GM12878 (cell line): Measurements from ENCODE around the gene ANKRD17. TPM values are rescaled to one million over a fixed set of nuclear protein-coding genes. Genes with fewer than 3 reads are reported as not detected.
A peak's percentile ranks its signal among the peaks of the same experiment; 100 is the strongest.

Source experiments
- ATAC-seq: fragments of 200-7000 bp; cut with Tn5 transposase; 3 replicates; pipeline ENCODE4 v1.9.1; 2020; ENCODE audit warnings: mild to moderate bottlenecking, moderate library complexity
- BruUV-seq: library from RNA; stranded (reverse); fragments of 400-500 nt; replicated peaks from 2 replicates; lab custom pipeline; 2021; lab: Mats Ljungman, UMichigan
- CTCF ChIA-PET: fragments of 300-600 bp; sonication (Branson Sonifier 250); formaldehyde crosslinking; extraction: SDS; loops from one replicate; lab custom pipeline; 2021; ENCODE audit warnings: inconsistent platforms; lab: Yijun Ruan, JAX
- POLR2A ChIA-PET: fragments of 350-600 bp; formaldehyde crosslinking; extraction: SDS; loops from one replicate; lab custom pipeline; 2021; ENCODE audit warnings: inconsistent platforms; lab: Charles Lee
- RAD21 ChIA-PET: fragments of 300-600 bp; sonication (Branson Sonifier 250); formaldehyde crosslinking; loops from one replicate; lab custom pipeline; 2023; ENCODE audit warnings: antibody characterized with exemption; ENCODE audit not compliant: unreplicated experiment; lab: Charles Lee
- SMC1A ChIA-PET: fragments of 300-600 bp; sonication (Branson Sonifier 250); formaldehyde crosslinking; loops from one replicate; lab custom pipeline; 2023; ENCODE audit not compliant: unreplicated experiment, uncharacterized antibody; lab: Charles Lee
- DNase-seq: peaks from one replicate; pipeline ENCODE4 v3.0.0-alpha.2; 2011; ENCODE audit warnings: low read depth, low spot score
- FAIRE-seq: peaks from 3 replicates; lab custom pipeline; 2011; peaks lifted over from hg19 to GRCh38; lab: Jason Lieb, UNC
- H2AFZ ChIP-seq: 2 replicates; pipeline ENCODE4 v1.6.0; 2011; ENCODE audit warnings: low read depth, low read length, control low read depth; ENCODE audit not compliant: control insufficient read depth
- H3K27ac ChIP-seq: 2 replicates; pipeline ENCODE4 v1.5.1; 2011; ENCODE audit warnings: control low read depth; ENCODE audit not compliant: control insufficient read depth, insufficient read depth
- H3K27me3 ChIP-seq, 2 experiments: replicated peaks in 1 of 2; 2 replicates each; pipeline versions ENCODE4 v1.6.0 to v1.6.1; 2011; ENCODE audit warnings: low read length in 1 of 2; ENCODE audit not compliant: control insufficient read depth in 2 of 2, insufficient read depth in 2 of 2
- H3K36me3 ChIP-seq, 2 experiments: 2 replicates each; pipeline ENCODE4 v1.5.1; 2011; ENCODE audit warnings: low read length in 1 of 2; ENCODE audit not compliant: control insufficient read depth in 2 of 2, insufficient read depth in 2 of 2
- H3K4me1 ChIP-seq: 2 replicates; pipeline ENCODE4 v1.6.1; 2011; ENCODE audit warnings: mild to moderate bottlenecking, low read length, moderate library complexity, mixed read lengths; ENCODE audit not compliant: control insufficient read depth, insufficient read depth
- H3K4me2 ChIP-seq: 2 replicates; pipeline ENCODE4 v1.6.0; 2011; ENCODE audit warnings: control low read depth; ENCODE audit not compliant: control insufficient read depth, insufficient read depth
- H3K4me3 ChIP-seq: fragments of 200-600 bp; sonication (generic); 2 replicates; pipeline ENCODE4 v1.5.1; 2016
- H3K79me2 ChIP-seq: 2 replicates; pipeline ENCODE4 v1.6.0; 2011; ENCODE audit warnings: low read length; ENCODE audit not compliant: control insufficient read depth, insufficient read depth
- H3K9ac ChIP-seq: 2 replicates; pipeline ENCODE4 v1.8.0; 2011; ENCODE audit warnings: low read length, control low read depth, mixed read lengths; ENCODE audit not compliant: control insufficient read depth, insufficient read depth
- H3K9me3 ChIP-seq: replicated peaks from 3 replicates; pipeline ENCODE4 v1.5.1; 2011; ENCODE audit warnings: mild to moderate bottlenecking, low read length; ENCODE audit not compliant: control insufficient read depth, insufficient read depth
- H4K20me1 ChIP-seq: 2 replicates; pipeline ENCODE4 v1.6.0; 2011; ENCODE audit not compliant: control insufficient read depth, insufficient read depth
- CEBPZ ChIP-seq: fragments of 150-350 bp; IDR thresholded peaks from 2 replicates; pipeline ENCODE4 v1.6.1; 2016; ENCODE audit warnings: low read depth, low read length
- CTCF ChIP-seq, 3 experiments: IDR thresholded peaks in 2 of 3; conservative IDR thresholded peaks in 1 of 3; 2 replicates each; pipeline ENCODE4 v1.5.1; 2011; ENCODE audit warnings: low read depth in 3 of 3, low read length in 3 of 3, mild to moderate bottlenecking in 3 of 3, control low read depth in 2 of 3, moderate library complexity in 2 of 3, inconsistent platforms in 1 of 3, mixed read lengths in 1 of 3; ENCODE audit not compliant: control insufficient read depth in 2 of 3, insufficient read depth in 1 of 3; ENCODE audit errors: extremely low read depth in 1 of 3
- EGR1 ChIP-seq, 2 experiments: IDR thresholded peaks; 1 replicate in 1 of 2; 2 replicates in 1 of 2; pipeline ENCODE4 v1.6.1; 2011 to 2012; ENCODE audit warnings: low read depth in 2 of 2, low read length in 2 of 2, borderline replicate concordance in 1 of 2, mild to moderate bottlenecking in 1 of 2, moderate library complexity in 1 of 2
- ETV6 ChIP-seq, 2 experiments: fragments of 450-650 bp in 1 of 2; IDR thresholded peaks in 1 of 2; conservative IDR thresholded peaks in 1 of 2; 2 replicates each; pipeline ENCODE4 v1.6.1; 2014; ENCODE audit warnings: antibody characterized with exemption in 1 of 2, borderline replicate concordance in 1 of 2, low read depth in 1 of 2, mild to moderate bottlenecking in 1 of 2, moderate library complexity in 1 of 2
- FOXM1 ChIP-seq: IDR thresholded peaks from 2 replicates; pipeline ENCODE4 v1.6.1; 2012; ENCODE audit warnings: low read depth, mild to moderate bottlenecking, inconsistent platforms, low read length, moderate library complexity
- GABPA ChIP-seq: IDR thresholded peaks from 2 replicates; pipeline ENCODE4 v1.6.1; 2014; ENCODE audit warnings: antibody characterized with exemption, low read depth, mild to moderate bottlenecking, inconsistent platforms
- MXI1 ChIP-seq: fragments of 150-350 bp; IDR thresholded peaks from 2 replicates; pipeline ENCODE4 v1.6.1; 2011; ENCODE audit warnings: low read depth, mild to moderate bottlenecking, inconsistent platforms, low read length, improper control_type of control experiment
- NR2C1 ChIP-seq: fragments of 450-650 bp; IDR thresholded peaks from 2 replicates; pipeline ENCODE4 v1.6.1; 2017; ENCODE audit warnings: antibody characterized with exemption, mild to moderate bottlenecking, moderate library complexity
- NRF1 ChIP-seq: conservative IDR thresholded peaks from 2 replicates; pipeline ENCODE4 v1.6.1; 2011; ENCODE audit warnings: mild to moderate bottlenecking, low read depth, low read length, improper control_type of control experiment
- RB1 ChIP-seq: fragments of 450-650 bp; formaldehyde crosslinking; IDR thresholded peaks from 2 replicates; pipeline ENCODE4 v1.6.1; 2017; ENCODE audit warnings: mild to moderate bottlenecking, borderline replicate concordance
- SP1 ChIP-seq: IDR thresholded peaks from one replicate; pipeline ENCODE4 v1.6.1; 2011; ENCODE audit warnings: low read depth, low read length
- TAF1 ChIP-seq: IDR thresholded peaks from 2 replicates; pipeline ENCODE4 v1.6.1; 2011; ENCODE audit warnings: mild to moderate bottlenecking, low read depth, low read length, borderline replicate concordance
- ZNF274 ChIP-seq: IDR thresholded peaks from one replicate; pipeline ENCODE4 v1.8.0; 2011; ENCODE audit not compliant: insufficient read length, insufficient read depth
- WGBS: methylation state at CpG from one replicate; pipeline ENCODE4 v1.1.6; 2016; ENCODE audit warnings: low lambda C conversion rate; ENCODE audit not compliant: insufficient replicate concordance, insufficient coverage; ENCODE audit errors: missing lambda C conversion rate; 5-methylcytosine and 5-hydroxymethylcytosine counted together
- in situ Hi-C: fragments of 300-500 bp; cut with MboI; formaldehyde crosslinking; loops from 9 replicates; pipeline ENCODE4 v1.14.3; 2018; ENCODE audit warnings: mixed read lengths
- intact Hi-C: fragments of 100-400 bp; cut with micrococcal nuclease; formaldehyde crosslinking; loops from one replicate; pipeline ENCODE4 v1.14.2; 2022; ENCODE audit not compliant: unreplicated experiment
- polyA plus RNA-seq, 11 experiments: library from polyadenylated mRNA; depleted of rRNA in 4 of 11; unstranded in 6 of 11; stranded (reverse) in 5 of 11; fragments of >200 nt; fragmentation: Nextera tagmentation in 4 of 11; fragmentation: Illumina TruSeq in 1 of 11; extraction: Ambion mirVana in 4 of 11; extraction: Trizol in 1 of 11; gene quantifications; 1 replicate in 1 of 11; 2 replicates in 10 of 11; pipeline versions ENCODE4 v1.2.1 to v1.2.3, GENCODE V29; 2011 to 2016; ENCODE audit warnings: inconsistent platforms in 2 of 11, missing spikeins in 2 of 11, low read depth in 1 of 11
- total RNA-seq, 4 experiments: library from RNA; depleted of rRNA in 3 of 4; stranded (reverse); fragments of >200 nt in 3 of 4; fragmentation: Illumina TruSeq in 1 of 4; extraction: Trizol in 1 of 4; gene quantifications; 2 replicates each; pipeline versions ENCODE4 v1.2.1 to v1.2.3, GENCODE V29; 2013 to 2021

ANKRD17 gene
- total and polyA plus RNA-seq, 10 of the 15 experiments (the other 5 are each of a cell fraction or from before 2014, with no cell fraction given) = 11.7 to 46.5 (median 32.6) TPM

- TF ChIP-seq NRF1 (peak; percentile 96), ETV6 (conservative IDR thresholded peaks at IDR 0.05 in 1 of 2, IDR thresholded peaks at IDR 0.05 in 1 of 2; ENCODE audit: borderline replicate concordance in 1 of 2, low read depth in 1 of 2) (no peak), FOXM1 (peak; percentile 30; the same call in 1 of the 2 replicates)
- TF ChIP-seq, all 136 proteins: peak for 61
Observed at GRCh38 chr4:73069338-73070073, 189.1 kb downstream of the ANKRD17 start, which contains the start of gene COX18 (continued).

- in situ Hi-C loops = loop anchor here (25.0 kb wide), 1 partner anchor 1094 kb away; the partner anchor contains the start of gene MTHFD2L
- Histone ChIP-seq H3K9me3 (no peaks in the 10 kb centered on the region), H2AFZ (peak overlapping the region; percentile 84), H3K4me1 (peaks cover 4% of the 10 kb centered on the region; the same call in 1 of the 2 replicates), H3K27me3 (no peaks in the 10 kb centered on the region), H3K4me2 (peak overlapping the region; percentile 78), H3K9ac (peak overlapping the region; percentile 85), H3K36me3 (peaks cover 0 to 14% of the 10 kb centered on the region in 2 experiments; a peak in 3 of 4 replicates), H3K27ac (peak overlapping the region; percentile 97), H3K79me2 (peaks cover 29% of the 10 kb centered on the region), H4K20me1 (no peaks in the 10 kb centered on the region), H3K4me3 (peak overlapping the region; percentile 75)
- ChIA-PET CTCF (interaction anchor here (1.1 kb wide), 1 partner anchor 11 kb away, joined by 3 read pairs; no protein-coding TSS in a partner anchor), RAD21 (interaction anchor here (0.9 to 3.4 kb wide), 3 partner anchors 11 to 188 kb away, joined by 4 to 15 read pairs (median 4); no protein-coding TSS in a partner anchor), SMC1A (interaction anchor here (2.3 to 2.4 kb wide), 2 partner anchors 112 to 187 kb away, joined by 6 to 16 read pairs; no protein-coding TSS in a partner anchor), POLR2A (interaction anchor here (0.6 to 5.2 kb wide), 3 partner anchors 172 to 502 kb away, joined by 3 to 27 read pairs (median 4); partner anchors contain the start of gene ANKRD17)
- ATAC-seq = peak; percentile 24
- TSS peak; percentile 83 for BruUV-seq
- peak; percentile 17 for DNase-seq
- intact Hi-C loops = loop anchor here (1.0 to 2.0 kb wide), 2 partner anchors 62 to 191 kb away; no protein-coding TSS in a partner anchor
- FAIRE-seq = peak; percentile 68
- 1% methylated on average over 27 of the region's 27 CpGs for whole genome bisulfite sequencing
- TF ChIP-seq CTCF (IDR thresholded peaks at IDR 0.05 in 2 of 3, conservative IDR thresholded peaks at IDR 0.05 in 1 of 3; ENCODE audit: control insufficient read depth in 2 of 3, extremely low read depth in 1 of 3, insufficient read depth in 1 of 3, low read depth in 3 of 3, low read length in 3 of 3) (no peak), EGR1 (IDR thresholded peaks at IDR 0.05; ENCODE audit: borderline replicate concordance in 1 of 2, low read depth in 2 of 2, low read length in 2 of 2) (no peak), NR2C1 (no peak), MXI1 (peak; percentile 49; the same call in 1 of the 2 replicates), ZNF274 (no peak), RB1 (no peak), SP1 (no peak), GABPA (peak; percentile 8; the same call in 1 of the 2 replicates), CEBPZ (no peak), TAF1 (no peak)
Observed at GRCh38 chr4:73068491-73069337, 189.9 kb downstream of the ANKRD17 start.
